ENCODE results near the gene ANKRD55.

The ANKRD55 gene

GRCh38 chr5:56190497-56190896, 42.6 kb downstream of the ANKRD55 start:
- no peak for DNase-seq (ENCODE audit: low read depth in 1 of 2, low spot score in 1 of 2)
- in situ Hi-C loops (cut with HindIII; ENCODE audit: low pct_unique_long_range_greater_than_20kb, low sequenced_read_pairs): no loop called here
- TF ChIP-seq JUND (IDR thresholded peaks at IDR 0.05; ENCODE audit: low read depth): no peak

GRCh38 chr5:56185768-56186311, 47.3 kb downstream of the ANKRD55 start:
- no peak for TF ChIP-seq JUND (IDR thresholded peaks at IDR 0.05; ENCODE audit: low read depth)
- in situ Hi-C loops (cut with HindIII; ENCODE audit: low pct_unique_long_range_greater_than_20kb, low sequenced_read_pairs): no loop called here

GRCh38 chr5:56183506-56183905, 49.6 kb downstream of the ANKRD55 start:
- DNase-seq (ENCODE audit: low read depth in 1 of 2, low spot score in 1 of 2): no peak
- TF ChIP-seq JUND (IDR thresholded peaks at IDR 0.05; ENCODE audit: low read depth): no peak
- in situ Hi-C loops (cut with HindIII; ENCODE audit: low pct_unique_long_range_greater_than_20kb, low sequenced_read_pairs): no loop called here

More at GRCh38 chr5:56185768-56186311, 47.3 kb downstream of the ANKRD55 start:
- no peak for DNase-seq (ENCODE audit: low read depth in 1 of 2, low spot score in 1 of 2)

- no peak for TF ChIP-seq JUND (IDR thresholded peaks at IDR 0.05; ENCODE audit: low read depth)
- in situ Hi-C loops (cut with HindIII; ENCODE audit: low pct_unique_long_range_greater_than_20kb, low sequenced_read_pairs): no loop called here
- DNase-seq (ENCODE audit: low read depth in 1 of 2, low spot score in 1 of 2): no peak
Observed at GRCh38 chr5:56179442-56179841, 53.7 kb downstream of the ANKRD55 start.

- no peak for TF ChIP-seq JUND (IDR thresholded peaks at IDR 0.05; ENCODE audit: low read depth)
- DNase-seq (ENCODE audit: low read depth in 1 of 2, low spot score in 1 of 2): no peak
- in situ Hi-C loops (cut with HindIII; ENCODE audit: low pct_unique_long_range_greater_than_20kb, low sequenced_read_pairs): no loop called here
Observed at GRCh38 chr5:56178823-56179222, 54.3 kb downstream of the ANKRD55 start.

- in situ Hi-C loops (cut with HindIII; ENCODE audit: low pct_unique_long_range_greater_than_20kb, low sequenced_read_pairs): no loop called here
- no peak for DNase-seq (ENCODE audit: low read depth in 1 of 2, low spot score in 1 of 2)
- no peak for TF ChIP-seq JUND (IDR thresholded peaks at IDR 0.05; ENCODE audit: low read depth)
Observed at GRCh38 chr5:56176871-56177533, 56.1 kb downstream of the ANKRD55 start.

- in situ Hi-C loops (cut with HindIII; ENCODE audit: low pct_unique_long_range_greater_than_20kb, low sequenced_read_pairs): no loop called here
- no peak for DNase-seq (ENCODE audit: low read depth in 1 of 2, low spot score in 1 of 2)
Observed at GRCh38 chr5:56176155-56176798, 56.9 kb downstream of the ANKRD55 start.

GRCh38 chr5:56175488-56175887, 57.6 kb downstream of the ANKRD55 start:
- no peak for DNase-seq (ENCODE audit: low read depth in 1 of 2, low spot score in 1 of 2)
- in situ Hi-C loops (cut with HindIII; ENCODE audit: low pct_unique_long_range_greater_than_20kb, low sequenced_read_pairs): no loop called here
- no peak for TF ChIP-seq JUND (IDR thresholded peaks at IDR 0.05; ENCODE audit: low read depth)

More at GRCh38 chr5:56176155-56176798, 56.9 kb downstream of the ANKRD55 start:
- TF ChIP-seq JUND (IDR thresholded peaks at IDR 0.05; ENCODE audit: low read depth): no peak

- in situ Hi-C loops (cut with HindIII; ENCODE audit: low pct_unique_long_range_greater_than_20kb, low sequenced_read_pairs): no loop called here
- no peak for DNase-seq (ENCODE audit: low read depth in 1 of 2, low spot score in 1 of 2)
- no peak for TF ChIP-seq JUND (IDR thresholded peaks at IDR 0.05; ENCODE audit: low read depth)
Observed at GRCh38 chr5:56175021-56175420, 58.1 kb downstream of the ANKRD55 start.

GRCh38 chr5:56172241-56172640, 60.9 kb downstream of the ANKRD55 start:
- DNase-seq (ENCODE audit: low read depth in 1 of 2, low spot score in 1 of 2): no peak
- in situ Hi-C loops (cut with HindIII; ENCODE audit: low pct_unique_long_range_greater_than_20kb, low sequenced_read_pairs): no loop called here
- no peak for TF ChIP-seq JUND (IDR thresholded peaks at IDR 0.05; ENCODE audit: low read depth)

GRCh38 chr5:56170557-56170956, 62.6 kb downstream of the ANKRD55 start:
- no peak for DNase-seq (ENCODE audit: low read depth in 1 of 2, low spot score in 1 of 2)
- TF ChIP-seq JUND (IDR thresholded peaks at IDR 0.05; ENCODE audit: low read depth): no peak
- in situ Hi-C loops (cut with HindIII; ENCODE audit: low pct_unique_long_range_greater_than_20kb, low sequenced_read_pairs): no loop called here

- no peak for DNase-seq (ENCODE audit: low read depth in 1 of 2, low spot score in 1 of 2)
- in situ Hi-C loops (cut with HindIII; ENCODE audit: low pct_unique_long_range_greater_than_20kb, low sequenced_read_pairs): no loop called here
- TF ChIP-seq JUND (IDR thresholded peaks at IDR 0.05; ENCODE audit: low read depth): no peak
Observed at GRCh38 chr5:56169949-56170348, 63.2 kb downstream of the ANKRD55 start.

GRCh38 chr5:56169281-56169680, 63.8 kb downstream of the ANKRD55 start:
- no peak for TF ChIP-seq JUND (IDR thresholded peaks at IDR 0.05; ENCODE audit: low read depth)
- no peak for DNase-seq (ENCODE audit: low read depth in 1 of 2, low spot score in 1 of 2)
- in situ Hi-C loops (cut with HindIII; ENCODE audit: low pct_unique_long_range_greater_than_20kb, low sequenced_read_pairs): no loop called here
